Stimulated activated CD8-positive, alpha-beta memory T cell treated with anti-CD3 and anti-CD28 coated beads, Interleukin-15, amount 100 ng/mL, for 4 hours (primary cell): ENCODE results near the gene STK32B.
"Not testable (repeated sequence)": the region's sequence is repeated elsewhere in the genome, so short reads cannot be mapped to it uniquely, and the experiment has no call there.

Experiments used
- DNase-seq, 2 donors: peaks; one replicate each; pipeline ENCODE4 v3.0.0-alpha.2; 2020; ENCODE audit warnings: low read depth in 2 of 2

STK32B gene

GRCh38 chr4:5260121-5260520 lies 208.8 kb downstream of the STK32B start:
- no peak for DNase-seq

DNA sequence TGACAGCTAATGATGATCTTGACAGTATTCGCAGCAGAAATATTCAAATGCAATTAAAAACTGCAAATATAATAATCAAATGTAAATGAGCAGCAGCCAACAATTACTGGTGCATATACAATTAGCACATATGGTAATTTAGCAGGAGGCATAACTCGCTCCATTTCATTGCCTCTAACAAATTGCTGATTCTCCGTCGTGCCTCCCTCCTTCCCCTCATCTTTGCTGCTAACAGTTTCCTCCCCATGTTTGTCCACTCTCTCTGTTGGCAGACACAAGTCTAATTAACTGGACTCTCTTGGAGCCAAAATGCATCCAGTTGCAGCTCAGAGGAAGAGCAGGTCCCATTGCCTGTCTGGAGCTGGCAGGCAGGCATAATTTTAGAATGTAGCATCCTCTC lies 210.6 kb downstream of the STK32B start:
- DNase-seq = no peak

DNA sequence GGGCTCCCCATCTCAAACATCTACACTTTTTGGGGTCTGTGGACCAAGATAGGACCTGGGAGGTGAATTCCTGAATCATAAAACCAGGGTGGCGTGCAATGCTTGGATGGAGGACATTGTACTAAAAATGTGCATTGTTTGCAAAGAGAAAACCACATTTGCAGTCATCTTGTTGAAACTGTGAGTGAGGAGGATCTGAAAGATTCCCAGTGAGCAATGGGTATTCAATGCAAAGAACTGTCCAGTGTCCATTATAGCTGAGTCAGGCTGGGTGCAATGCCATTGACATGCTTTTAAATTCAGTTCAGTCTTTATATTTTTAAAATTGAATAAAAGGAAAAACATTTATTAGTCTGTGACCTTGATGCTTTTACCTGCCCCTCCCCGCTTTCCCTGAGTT lies 215.7 kb downstream of the STK32B start:
- no peak for DNase-seq

- no peak for DNase-seq
Measured at GRCh38 chr4:5267408-5267807, 216.1 kb downstream of the STK32B start.

DNA sequence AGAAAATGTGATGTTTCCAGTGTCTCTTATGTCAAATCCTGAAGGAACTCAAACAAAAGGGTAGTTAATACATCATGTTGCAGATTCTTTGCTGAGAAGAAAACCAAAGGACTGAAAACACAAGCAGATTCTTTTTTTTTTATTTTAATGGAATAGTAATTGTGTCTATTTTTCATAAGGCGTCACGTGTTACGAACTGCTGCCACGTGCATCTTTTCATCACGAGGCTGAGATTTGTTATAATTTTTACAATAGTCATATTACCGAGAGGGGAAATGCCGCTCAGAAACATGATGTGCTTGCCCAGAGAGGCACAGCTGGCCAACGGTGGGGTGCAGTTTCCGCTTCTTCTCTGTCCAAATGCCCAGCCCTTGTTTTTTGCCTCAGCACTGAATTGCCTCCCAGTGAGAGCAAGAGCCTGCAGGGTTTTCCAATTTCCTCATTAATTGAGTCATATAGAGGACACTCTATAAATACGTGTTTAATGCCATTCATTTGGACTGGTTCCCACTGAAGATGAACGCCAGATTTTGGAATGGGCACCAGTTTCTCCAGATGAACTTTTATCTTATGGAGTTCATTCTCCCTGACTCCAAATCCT lies 225.3 kb downstream of the STK32B start:
- no peak for DNase-seq

DNA sequence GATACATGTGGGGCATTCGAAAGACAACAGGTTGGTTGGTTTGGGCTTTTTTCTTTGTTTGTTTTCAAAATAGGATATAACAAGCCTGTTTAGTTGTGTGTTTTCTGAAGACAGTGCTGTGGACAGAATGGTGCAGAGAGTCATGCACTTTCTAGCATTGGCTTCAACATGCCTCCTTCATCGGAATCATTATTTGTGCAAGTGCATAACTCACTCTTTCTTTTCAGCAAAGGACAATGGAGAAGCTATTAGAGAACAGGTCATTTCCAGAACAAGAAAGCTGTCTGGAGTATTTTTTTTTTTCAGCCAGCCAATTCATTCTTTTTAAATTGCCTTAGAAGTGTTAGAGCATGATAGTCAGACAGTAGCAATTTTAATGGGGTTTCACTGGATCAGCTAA lies 225.8 kb downstream of the STK32B start:
- no peak for DNase-seq

GRCh38 chr4:5278213-5278612 lies 226.9 kb downstream of the STK32B start:
- no peak for DNase-seq

DNA sequence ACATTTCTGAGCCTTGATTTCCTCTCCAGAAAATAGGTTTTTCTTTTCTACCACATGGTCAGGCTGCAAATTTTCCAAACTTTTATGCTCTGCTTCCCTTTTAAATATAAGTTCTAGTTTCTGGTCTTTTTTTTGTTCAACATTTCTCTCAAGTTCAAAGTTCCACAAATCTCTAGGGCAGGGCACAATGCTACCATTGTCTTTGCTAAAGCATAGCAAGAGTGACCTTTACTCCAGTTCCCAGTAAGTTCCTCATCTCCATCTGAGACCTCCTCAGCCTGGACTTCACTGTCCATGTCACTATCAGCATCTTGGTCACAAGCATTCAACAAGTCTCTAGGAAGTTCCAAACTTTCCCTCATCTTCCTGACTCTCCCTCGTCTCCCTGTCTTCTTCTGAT lies 228.8 kb downstream of the STK32B start:
- not testable (repeated sequence) for DNase-seq

GRCh38 chr4:5280828-5281227 lies 229.5 kb downstream of the STK32B start:
- no peak for DNase-seq

- DNase-seq = no peak
Measured at GRCh38 chr4:5283837-5284236, 232.6 kb downstream of the STK32B start.

- DNase-seq = no peak
Measured at GRCh38 chr4:5284517-5284916, 233.2 kb downstream of the STK32B start.

GRCh38 chr4:5292101-5292500 lies 240.8 kb downstream of the STK32B start:
- no peak for DNase-seq

- DNase-seq = not testable (repeated sequence)
Measured at GRCh38 chr4:5298000-5298787, 246.9 kb downstream of the STK32B start.

DNA sequence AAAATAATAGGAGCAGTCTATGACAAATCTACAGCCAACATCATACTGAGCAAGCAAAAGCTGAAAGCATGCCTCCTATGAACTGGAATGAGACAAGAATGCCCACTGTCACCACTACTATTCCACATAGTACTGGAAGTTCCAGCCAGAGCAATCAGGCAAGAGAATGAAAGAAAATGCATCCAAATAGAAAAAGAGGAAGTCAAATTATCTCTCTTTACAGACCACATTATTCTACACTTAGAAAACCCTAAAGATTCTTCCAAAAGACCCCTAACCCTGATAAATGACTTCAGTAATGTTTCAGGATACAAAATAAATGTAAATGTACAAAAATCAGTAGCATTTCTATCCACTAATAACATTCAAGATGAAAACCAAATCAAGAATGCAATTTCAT lies 249.0 kb downstream of the STK32B start:
- DNase-seq = no peak

- no peak for DNase-seq
Measured at GRCh38 chr4:5307928-5308327, 256.6 kb downstream of the STK32B start.

- DNase-seq = no peak
Measured at GRCh38 chr4:5322321-5322720, 271.0 kb downstream of the STK32B start.

DNA sequence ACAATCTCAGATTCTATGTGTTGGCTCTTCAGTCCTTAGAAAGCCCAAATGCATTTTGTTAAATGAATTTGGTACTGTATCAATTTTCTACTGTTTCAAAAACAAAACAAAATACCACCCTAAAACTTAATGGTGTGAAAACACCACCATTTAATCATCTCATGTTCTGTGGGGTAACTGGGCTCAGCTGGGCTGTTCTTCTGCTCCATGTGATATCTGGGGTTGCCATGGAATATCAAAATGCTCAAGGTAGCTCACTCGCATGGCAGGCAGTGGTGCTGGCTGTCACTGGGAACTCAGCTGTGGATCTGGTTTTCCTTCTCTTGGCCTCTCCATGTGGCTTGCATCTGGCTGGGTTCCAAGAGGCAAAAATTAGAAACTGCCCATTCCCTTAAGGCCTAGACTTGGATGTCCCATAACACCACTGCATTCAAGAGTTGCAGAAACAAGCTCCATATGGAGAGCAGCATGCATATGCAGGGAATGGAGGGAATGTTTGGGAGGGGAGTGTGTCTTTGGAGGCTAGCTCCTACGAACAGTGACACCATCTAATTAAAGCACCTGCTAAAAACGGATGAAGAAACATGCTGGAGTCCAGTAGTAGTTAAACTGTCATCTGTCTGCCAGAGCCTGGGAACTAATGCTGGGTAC lies 279.2 kb downstream of the STK32B start:
- no peak for DNase-seq

DNA sequence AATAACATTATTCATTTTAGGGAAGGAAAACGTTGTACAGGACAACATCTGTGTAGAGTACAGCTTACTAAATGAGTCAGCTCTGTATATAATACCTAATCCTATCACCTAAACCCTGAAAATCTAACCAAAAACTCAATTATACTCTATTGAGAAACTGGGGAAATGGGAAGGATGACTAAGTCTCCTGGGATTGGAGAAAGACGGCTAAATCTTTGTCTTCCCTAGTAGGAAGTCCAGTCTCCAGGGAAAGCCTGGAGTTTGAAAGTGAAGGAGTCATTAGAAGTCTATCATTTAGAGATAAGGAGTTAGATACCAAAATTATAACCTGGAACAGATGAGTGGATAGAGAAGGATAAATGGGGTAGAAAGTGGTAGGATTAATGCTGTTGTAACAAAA lies 286.5 kb downstream of the STK32B start:
- no peak for DNase-seq

DNA sequence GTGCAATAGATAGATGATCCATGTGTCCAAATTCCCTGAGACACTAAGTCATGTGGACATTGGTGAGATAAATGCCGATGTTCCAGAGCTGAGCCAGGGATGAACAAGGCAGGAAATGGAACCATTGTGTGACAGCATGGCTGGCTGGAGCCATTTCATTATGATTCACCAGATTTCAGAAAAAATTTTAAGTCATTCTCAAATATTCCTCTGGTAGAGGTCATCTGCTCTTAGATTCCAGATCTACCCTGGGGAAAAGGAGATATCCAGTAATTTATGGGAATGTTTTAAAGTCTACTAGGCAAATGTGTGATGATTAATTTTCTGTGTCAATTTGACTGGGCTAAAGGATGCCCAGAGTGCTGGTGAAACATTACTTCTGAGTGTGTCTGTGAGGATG lies 287.3 kb downstream of the STK32B start:
- DNase-seq = no peak

- DNase-seq = no peak
Measured at GRCh38 chr4:5340991-5341451, 289.7 kb downstream of the STK32B start.

GRCh38 chr4:5341526-5341925 lies 290.2 kb downstream of the STK32B start:
- DNase-seq = no peak

- DNase-seq = no peak
Measured at GRCh38 chr4:5355846-5356245, 304.6 kb downstream of the STK32B start.

DNA sequence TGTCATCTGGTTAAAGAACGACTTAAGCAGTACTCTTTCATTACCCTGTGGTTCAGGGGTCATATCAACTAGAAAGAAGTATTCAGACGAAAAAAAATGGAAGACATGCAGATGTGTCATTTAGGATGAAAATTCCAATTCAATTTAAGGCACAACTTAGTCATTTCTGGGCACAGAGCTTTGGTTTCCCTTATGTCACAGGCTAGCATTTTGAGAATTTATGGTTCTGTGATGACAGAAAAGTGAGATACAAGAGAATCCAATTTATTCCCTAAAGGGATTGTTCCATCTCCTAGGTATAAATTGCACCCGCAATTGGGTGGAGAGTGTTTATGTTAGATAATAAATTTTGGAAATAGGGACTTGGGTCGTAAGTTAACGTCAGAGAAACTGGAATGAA lies 306.6 kb downstream of the STK32B start:
- DNase-seq = no peak
